Retinal pigment epithelial cell (primary cell): Measurements from ENCODE around the gene KLRC4.
"Not testable (repeated sequence)": the region's sequence is repeated elsewhere in the genome, so short reads cannot be mapped to it uniquely, and the experiment has no call there.

ENCODE experiments used
- DNase-seq: peaks from one replicate; pipeline ENCODE4 v3.0.0-alpha.2; 2010; ENCODE audit warnings: low read depth
- H3K4me3 ChIP-seq: 2 replicates; pipeline ENCODE4 v1.5.1; 2011; ENCODE audit warnings: mild to moderate bottlenecking, low read length, control low read depth, moderate library complexity
- CTCF ChIP-seq: conservative IDR thresholded peaks from 2 replicates; pipeline ENCODE4 v1.5.1; 2011; ENCODE audit warnings: low read depth, low read length, control low read depth, inconsistent platforms

The KLRC4 gene, protein sequence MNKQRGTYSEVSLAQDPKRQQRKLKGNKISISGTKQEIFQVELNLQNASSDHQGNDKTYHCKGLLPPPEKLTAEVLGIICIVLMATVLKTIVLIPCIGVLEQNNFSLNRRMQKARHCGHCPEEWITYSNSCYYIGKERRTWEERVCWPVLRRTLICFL

GRCh38 chr12:10409392-10409791 lies at the start of gene KLRC4:
Gene KLRC4 (minus strand): TSS chr12:10409757. CDS start chr12:10409575, 182 bp downstream.
- no peak for DNase-seq
- H3K4me3 ChIP-seq, result no peak within 1 kb of the TSS
- TF ChIP-seq CTCF, result no peak

- no peak for DNase-seq
- no peak for TF ChIP-seq CTCF
- no peak overlapping the region for H3K4me3 ChIP-seq
Measured at GRCh38 chr12:10457760-10458159, 48.2 kb upstream of the KLRC4 start.

- DNase-seq, result no peak
- H3K4me3 ChIP-seq, result no peak overlapping the region
- TF ChIP-seq CTCF, result no peak
Measured at GRCh38 chr12:10456856-10457255, 47.3 kb upstream of the KLRC4 start.

DNA sequence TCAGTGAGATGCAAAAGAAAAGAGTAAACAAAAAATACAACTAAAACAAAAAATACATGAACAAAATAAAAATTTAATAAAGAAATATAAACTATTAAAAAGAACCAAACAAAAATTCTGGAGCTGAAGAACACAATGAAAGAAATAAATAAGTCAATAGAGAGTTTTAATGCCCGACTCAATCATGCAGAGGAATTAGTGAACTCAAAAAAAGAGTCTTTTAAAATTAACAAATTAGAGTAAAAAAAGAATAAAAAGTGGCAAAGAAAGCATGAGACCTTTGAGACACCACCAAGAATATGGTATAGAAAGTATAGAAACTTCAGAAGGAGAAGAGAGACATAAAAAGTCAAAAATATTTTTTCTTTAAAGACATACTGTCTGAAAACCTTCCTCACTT lies 46.2 kb upstream of the KLRC4 start:
- H3K4me3 ChIP-seq, result no peak overlapping the region
- TF ChIP-seq CTCF, result no peak
- DNase-seq, result no peak

DNA sequence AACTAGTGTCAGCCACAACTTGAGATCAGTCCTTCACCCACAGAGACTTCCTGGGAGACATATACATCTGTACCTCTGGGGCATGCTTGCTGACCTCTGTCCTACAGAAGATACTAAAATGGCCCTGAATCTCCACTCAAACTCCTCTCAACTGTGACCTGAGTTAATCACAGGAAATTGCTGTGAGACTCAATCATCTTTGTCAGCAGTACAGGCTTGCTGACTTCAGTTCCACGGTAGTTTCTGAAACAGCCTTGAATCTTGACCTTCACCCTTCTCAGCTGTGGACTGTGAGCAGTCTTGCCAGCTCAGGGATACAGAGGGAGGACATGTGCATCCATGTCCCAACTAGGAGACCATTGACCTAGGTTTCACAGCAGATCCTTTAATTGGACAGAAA lies 45.0 kb upstream of the KLRC4 start:
- DNase-seq, result no peak
- H3K4me3 ChIP-seq, result no peak overlapping the region

GRCh38 chr12:10453156-10453555 lies 43.6 kb upstream of the KLRC4 start, which contains the start of gene KLRC1:
Gene KLRC1 (minus strand): TSS chr12:10453377. CDS start chr12:10451156, 2,221 bp downstream.
- no peak for DNase-seq
- H3K4me3 ChIP-seq, result no peak within 1 kb of the TSS
- TF ChIP-seq CTCF, result no peak

More for the DNA sequence above, 45.0 kb upstream of the KLRC4 start:
- no peak for TF ChIP-seq CTCF

GRCh38 chr12:10448236-10448635 lies 38.7 kb upstream of the KLRC4 start:
- no peak for TF ChIP-seq CTCF
- DNase-seq, result no peak

GRCh38 chr12:10446052-10446451 lies 36.5 kb upstream of the KLRC4 start:
- DNase-seq, H3K4me3 ChIP-seq: not testable (repeated sequence)

More at GRCh38 chr12:10448236-10448635, 38.7 kb upstream of the KLRC4 start:
- no peak overlapping the region for H3K4me3 ChIP-seq

DNA sequence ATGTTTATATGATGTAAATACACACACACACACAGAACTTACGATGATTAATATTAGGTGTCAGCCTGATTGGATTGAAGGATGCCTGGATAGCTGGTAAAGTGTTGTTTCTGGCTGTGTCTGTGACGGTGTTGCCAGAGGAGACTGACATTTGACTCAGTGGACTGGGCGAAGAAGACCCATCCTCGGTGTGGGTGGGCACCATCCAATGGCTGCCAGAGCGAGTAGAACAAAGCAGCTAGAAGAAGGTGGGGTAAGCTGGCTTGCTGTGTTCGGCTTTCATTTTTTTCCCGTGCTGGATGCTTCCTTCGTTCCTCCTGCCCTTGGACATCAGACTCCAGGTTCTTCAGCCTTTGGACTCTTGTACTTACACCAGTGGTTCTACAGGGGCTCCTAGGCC lies 31.6 kb upstream of the KLRC4 start:
- not testable (repeated sequence) for DNase-seq, H3K4me3 ChIP-seq

- not testable (repeated sequence) for H3K4me3 ChIP-seq, DNase-seq
Measured at GRCh38 chr12:10439608-10440274, 30.2 kb upstream of the KLRC4 start.
